GM19240 (cell line): ENCODE data around the gene LRRC30.

Source experiments
- DNase-seq: peaks from one replicate; pipeline ENCODE4 v3.0.0; 2011; ENCODE audit warnings: low spot score; ENCODE audit not compliant: insufficient read length

Gene LRRC30

DNA sequence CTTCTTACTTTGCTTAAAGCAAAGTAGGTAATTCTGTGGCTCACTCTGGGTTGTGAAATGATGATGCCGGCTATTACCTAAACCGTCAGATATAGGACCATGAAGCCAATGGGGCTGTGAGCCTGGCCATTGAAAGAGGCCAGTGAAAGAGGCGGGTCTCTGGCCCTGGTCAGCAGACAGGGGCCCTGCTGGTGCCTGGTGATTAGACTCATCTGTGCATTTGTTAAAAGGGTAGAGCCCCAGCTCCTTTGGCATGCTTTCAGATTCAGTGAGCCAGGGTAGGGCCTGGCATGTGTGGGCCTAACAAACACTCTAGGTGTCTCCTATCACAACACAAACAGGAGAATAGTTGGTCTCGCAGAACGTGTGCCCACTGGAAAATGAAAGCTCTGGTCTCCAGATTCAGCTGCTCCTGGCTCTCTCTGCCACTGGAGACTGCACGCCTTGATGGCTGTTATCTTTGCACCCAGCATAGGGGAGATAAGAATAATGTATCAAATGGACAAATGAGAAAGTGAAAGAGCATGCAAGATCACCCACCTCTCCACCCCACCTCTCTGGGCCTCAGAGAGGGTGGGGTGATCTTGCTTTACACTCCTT is 6.9 kb downstream of the LRRC30 start:
- DNase-seq: no peak

DNA sequence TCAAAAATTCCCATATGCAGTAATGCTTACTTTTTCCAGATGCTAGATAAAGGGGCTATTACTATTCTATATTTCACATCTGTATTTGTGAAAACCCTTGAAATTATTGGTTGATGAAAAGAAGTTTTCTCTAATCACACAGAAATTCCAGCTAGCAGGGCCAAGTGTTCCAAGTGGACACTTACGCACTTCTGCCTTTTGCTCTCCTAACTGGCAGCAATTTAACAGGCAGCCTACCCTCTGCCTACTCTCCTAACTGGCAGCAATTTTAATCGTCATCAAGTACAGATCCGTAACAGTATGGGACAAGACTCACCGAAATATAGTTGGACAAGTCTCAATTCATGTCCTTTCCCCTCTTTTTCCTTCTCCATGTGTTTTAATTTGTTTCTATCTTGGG is 12.0 kb downstream of the LRRC30 start:
- DNase-seq: no peak

DNA sequence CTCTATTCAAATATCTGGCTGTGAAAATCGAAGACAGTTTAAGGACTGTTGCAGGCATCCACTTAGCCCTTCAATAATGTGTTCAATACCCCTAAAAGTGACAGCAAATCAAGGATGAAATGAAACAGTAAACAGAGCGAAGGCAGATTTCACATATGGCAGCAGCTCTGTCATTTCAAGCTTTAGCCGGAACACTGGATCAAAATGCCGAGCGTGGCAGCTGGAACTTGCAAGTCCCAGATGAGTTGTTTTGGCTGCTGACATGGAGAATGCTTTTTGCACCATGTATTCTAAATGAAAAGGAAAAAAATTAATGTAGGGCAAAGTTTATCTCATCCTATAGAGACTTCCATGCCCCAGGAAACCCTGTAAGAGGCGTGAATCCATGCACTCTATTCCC is 18.0 kb downstream of the LRRC30 start:
- no peak for DNase-seq

DNA sequence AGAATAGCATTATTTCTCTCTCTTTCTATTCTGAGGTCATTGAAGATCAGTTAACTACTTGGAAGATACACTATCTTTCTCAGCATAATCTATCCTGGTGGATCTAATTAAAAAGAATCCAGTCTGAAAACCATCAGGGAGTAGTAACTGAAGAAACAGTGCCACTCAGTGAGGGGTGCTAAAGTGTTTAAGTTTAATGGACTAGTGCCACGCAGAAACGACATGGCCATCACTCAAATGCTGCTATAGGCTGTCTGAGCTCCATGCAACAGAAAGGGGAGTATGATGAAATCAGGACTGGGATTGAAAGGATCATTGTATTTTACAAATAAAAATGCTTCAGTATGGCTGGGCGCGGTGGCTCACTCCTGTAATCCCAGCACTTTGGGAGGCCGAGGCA is 23.3 kb downstream of the LRRC30 start:
- DNase-seq: no peak

DNA sequence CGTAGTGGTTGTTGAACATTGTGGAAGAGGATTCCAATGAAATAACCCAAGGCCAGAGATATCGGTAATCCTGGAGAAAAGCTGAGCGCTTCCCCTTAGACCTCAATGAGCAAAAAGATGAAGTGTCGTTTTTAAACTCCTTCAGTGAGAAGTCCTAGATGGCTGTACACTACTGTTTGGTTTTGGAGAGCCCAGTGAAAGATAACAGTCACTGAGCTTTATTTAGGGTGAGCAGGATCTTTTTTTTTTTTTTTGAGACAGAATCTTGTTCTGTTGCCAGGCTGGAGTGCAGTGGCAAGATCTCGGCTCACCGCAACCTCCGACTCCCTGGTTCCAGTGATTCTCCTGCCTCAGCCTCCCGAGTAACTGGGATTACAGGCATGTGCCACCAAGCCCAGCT is 24.2 kb downstream of the LRRC30 start:
- no peak for DNase-seq

DNA sequence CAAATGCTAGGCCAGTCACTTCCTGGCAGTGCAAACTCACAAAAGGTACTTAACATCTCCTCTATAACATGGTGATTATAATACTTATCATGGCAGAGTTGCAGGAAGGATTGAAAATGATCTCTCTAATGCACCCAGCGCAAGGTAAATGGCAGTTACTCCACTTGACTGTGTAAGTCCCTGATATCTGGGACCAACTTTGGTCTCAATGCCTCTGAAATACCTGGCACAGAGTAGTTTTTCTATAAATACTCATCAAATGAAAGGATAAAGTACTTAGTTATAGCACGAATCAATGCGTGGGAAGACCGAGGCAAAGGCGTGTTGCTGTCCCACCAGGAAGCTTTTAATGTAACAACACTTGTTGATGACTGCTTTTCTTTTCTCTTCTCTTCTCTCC is 24.8 kb downstream of the LRRC30 start:
- no peak for DNase-seq

DNA sequence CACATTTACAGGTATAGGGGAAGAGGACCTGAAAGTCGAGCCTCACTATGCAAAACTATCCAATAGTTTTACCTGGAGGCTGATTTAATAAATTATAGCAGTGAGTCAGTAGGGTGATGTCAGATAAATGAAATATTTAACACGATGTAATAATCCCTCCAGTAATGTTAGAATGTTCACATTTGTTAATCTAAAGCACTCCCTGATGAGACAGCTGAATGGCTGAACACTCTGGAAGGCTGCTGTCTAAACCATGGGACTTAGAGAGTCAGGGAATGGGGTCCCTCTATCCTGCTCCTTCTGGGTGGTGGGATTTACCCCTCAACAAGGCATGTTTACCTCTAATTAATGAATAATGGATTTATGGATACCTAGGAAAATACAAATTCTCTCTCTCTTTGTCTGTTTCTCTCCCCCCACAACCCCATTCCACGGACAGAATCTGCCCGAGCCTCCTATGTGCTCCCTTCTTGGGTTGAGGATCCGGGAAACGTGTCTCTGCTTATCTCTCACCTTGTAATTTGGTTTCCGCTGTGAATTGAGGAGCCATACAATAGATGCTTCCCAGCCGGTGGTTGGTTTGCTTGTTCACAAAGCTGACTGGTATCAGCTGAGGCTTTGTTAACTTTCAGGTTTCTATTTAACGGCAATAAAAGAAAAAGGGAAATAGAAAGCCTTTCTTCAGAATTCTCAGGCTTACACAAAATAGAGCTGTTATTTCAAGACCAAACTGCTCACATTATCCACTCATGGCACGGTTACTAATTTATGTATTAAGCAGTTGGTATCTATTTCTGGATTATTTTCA is 25.9 kb downstream of the LRRC30 start:
- DNase-seq: no peak

DNA sequence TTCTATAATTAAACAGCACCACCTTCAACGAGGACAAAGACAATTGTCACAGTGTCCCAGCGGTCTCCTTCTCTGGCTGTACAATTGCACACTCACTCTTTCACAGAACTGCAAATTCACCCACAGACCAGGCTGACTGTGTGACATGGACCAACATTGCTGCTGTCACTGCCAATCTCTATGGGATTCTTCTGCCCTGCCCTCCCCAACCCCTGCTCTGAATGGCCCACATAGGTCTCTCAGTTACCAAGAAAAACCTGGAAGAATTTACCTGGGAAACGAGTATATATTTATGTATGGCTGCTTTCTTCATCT is 26.5 kb downstream of the LRRC30 start:
- DNase-seq: no peak

DNA sequence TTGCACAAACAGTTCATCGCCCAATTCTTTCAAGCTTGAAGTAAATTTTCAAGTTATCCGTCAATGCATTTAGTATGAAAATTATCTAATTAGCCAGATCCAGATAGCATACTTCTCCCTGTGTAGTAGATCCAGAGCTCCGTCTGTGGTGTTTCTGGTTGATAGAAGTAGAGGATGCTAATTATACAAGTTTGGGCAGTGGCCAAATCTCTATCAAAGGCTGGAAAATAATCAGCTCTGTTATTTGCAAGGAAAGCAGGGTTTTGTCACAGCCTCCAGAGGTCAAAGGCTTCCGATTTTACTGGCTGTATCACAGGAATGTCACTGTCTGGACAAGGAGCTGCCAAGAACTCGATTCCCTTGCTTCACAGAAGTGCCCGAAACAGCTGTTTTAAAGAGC is 28.6 kb downstream of the LRRC30 start:
- DNase-seq: no peak

DNA sequence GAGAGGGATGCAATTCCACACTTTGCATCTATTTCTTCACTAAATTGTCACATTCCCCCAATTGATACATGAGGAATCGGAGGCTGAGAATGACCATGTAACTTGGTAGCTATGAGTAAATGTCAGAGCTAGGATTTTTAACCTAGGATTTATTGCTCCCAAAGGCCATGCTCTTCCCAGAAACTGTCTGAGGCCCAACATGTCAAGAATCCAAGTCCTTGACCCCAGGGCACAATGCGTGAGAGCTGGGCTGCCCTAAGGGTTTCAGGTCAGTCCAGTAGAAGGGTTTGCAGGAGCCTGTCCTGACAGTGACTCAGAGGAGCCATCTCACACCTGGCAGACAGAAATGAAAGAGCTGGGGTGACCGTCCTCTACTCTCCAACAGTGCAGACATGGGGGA is 30.3 kb downstream of the LRRC30 start:
- no peak for DNase-seq

DNA sequence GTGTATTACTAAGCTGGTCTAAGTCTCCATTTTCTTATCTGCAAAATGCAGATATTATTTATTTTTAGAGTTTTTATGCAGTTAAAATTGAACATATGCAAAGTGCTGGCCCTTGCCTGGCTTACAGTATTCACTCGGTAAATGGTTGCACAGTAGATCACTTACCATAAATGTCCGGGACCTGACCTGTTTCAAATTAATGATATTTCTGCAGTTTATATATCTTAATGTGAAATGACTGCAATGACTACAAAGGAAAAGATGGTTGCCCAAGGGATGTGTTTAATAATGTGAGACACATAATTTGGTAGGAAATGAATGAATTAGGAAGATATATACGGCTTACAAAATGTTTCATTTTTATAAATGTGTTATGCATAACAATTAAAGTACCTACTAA is 37.1 kb downstream of the LRRC30 start:
- DNase-seq: no peak

DNA sequence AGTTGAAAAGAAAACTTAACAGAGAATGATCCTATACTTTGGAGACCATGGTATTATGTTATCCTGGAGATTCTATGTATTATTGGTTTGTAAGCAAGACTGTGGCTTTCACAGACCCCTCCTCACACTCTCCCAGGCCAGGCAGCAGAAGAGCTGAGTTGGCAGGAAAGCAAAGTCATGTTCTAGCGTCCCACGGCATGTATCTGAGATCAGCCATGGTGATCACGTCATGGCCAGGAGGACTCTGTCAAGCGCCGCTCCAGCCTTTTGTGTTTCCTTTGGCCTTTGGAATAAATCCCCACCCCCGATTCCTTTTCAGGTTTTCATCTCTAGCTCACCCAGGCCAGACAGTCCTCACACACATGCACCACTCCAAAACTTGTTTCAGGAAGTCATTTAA is 39.1 kb downstream of the LRRC30 start:
- DNase-seq: no peak

DNA sequence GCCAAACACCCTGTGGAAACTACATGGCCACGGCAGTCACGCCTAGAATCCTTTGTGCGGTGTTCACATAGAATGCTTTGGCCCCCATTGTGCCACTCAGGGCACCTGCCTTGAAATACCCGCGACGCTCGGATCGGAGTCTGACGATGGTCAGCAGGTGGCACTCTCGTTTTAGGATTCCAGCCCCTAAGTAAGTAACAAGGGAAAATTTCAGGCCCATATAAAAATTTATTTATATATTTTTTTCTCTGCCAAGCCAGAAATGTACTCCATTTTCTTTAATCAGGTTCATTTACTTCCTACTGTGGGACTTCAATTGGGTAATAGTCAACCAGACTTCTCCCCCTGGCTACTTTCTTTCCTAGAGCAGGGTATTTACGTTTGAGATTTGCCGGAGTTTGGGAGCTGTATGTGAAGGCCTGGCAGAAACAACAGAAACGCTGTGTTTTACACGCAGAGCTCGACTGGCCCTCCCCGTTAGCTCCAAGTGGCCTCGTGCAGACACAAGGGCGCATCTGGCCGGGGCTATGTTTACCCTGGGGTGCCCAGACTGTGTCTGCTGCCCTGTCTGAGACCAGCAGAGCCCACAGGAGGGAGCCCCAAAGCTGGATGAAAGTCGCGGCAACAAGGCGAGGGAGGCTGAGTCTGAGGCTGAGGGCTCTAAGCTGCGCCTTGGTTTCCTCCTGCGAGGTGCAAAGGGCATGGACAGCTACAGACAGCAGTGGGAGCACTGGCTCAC is 41.6 kb downstream of the LRRC30 start:
- no peak for DNase-seq

DNA sequence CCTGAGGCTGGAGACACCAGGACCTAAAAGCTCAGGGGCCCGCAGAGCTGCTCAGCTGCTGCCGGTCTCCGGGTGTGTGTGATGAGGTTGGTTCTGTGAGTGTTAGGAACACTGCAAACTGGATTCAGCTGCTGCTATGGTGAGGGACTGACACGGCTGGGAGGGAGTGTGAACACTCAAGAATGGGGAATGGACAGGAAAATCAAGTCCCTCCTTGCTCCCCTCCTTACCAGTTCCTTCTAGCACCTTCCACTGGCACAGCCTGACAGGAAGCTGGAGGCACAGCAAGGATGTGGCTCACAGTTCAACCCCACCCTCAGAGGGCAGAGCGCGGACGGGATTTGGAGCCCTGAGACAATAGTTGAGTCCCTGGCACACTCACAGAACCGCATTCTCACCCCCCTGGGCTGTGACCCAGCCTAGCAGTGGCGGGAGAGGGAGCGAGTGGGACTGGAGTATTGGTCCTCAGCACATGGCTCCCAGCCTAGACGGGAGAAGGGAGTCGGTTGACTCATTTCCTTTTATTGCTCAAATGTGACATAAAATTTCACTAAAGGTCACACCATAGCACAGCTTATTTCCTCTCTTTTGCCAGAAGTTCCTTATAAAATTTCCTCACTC is 42.5 kb downstream of the LRRC30 start:
- no peak for DNase-seq

DNA sequence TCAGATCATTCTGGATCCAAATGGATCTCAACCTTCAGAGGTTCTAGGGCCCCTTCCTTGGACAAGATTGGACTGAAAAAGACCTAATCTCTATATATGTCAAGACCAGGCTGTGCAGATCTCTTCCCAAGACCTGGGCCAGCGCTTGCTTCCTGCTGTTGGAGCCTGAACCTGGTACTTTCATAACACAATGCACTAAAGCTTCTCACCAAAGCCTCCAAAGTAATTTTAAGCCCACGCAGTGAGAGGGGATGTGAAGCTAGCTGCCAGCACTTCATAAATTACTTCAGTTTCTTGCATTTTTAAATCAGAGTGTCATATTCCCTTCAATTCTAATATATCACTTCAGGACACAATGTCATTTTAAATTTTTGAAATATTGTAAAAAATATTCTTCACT is 50.7 kb downstream of the LRRC30 start:
- DNase-seq: no peak
